Activated CD4-positive, alpha-beta T cell treated with anti-CD3 and anti-CD28 coated beads, Interleukin-2, amount 50 U/mL, for 4 hours (primary cell): ENCODE results near the gene TEX13B.
"Not testable (repeated sequence)": the region's sequence is repeated elsewhere in the genome, so short reads cannot be mapped to it uniquely, and the experiment has no call there.

Source experiments
- DNase-seq, 2 experiments: peaks; one replicate each; pipeline ENCODE4 v3.0.0-alpha.2; 2020

Gene TEX13B

GRCh38 chrX:107982356-107982755, at the start of gene TEX13B:
Gene TEX13B (minus strand): TSS chrX:107982370. CDS start chrX:107982127, 243 bp downstream.
- DNase-seq: no peak

DNA sequence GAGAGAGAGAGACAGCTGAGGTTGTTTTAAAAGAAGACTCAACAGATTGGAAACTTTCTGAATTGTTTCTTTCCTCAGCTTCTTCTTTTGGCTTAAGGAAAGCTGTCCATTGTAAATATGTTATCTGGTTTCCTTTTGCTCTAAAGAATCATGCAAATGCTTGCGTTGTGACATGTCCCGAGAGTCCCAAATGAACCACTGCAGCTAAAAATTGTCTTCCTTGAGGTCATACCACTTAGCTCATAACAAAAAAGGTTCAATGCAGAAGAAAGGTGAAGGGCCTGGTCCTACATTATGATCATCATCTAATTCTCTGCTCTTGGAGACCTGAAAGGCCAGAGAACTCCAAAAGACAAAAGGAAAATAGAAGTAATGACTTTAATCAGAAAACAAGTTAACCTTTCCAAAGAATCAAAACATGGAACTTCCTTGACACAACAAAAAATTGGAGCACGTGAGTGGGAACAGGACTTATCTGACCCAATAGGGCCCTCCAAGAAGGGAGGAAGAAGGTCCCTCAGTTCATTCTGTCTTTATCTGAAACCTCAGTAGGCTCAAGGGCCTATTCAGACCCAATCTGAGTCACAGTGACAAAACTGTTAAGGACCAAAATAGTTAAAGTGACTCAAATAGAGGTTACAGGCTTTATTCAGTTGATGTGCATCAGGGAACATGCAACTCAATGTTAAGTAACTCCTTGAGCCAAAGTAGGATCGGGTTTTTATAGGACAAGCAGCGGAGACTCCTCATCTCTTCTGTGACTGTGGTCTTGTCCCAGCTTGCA, 48.0 kb upstream of the TEX13B start:
- DNase-seq: no peak

GRCh38 chrX:108028854-108029253, 46.7 kb upstream of the TEX13B start:
- no peak for DNase-seq

GRCh38 chrX:108025954-108026600, 43.9 kb upstream of the TEX13B start:
- no peak for DNase-seq

DNA sequence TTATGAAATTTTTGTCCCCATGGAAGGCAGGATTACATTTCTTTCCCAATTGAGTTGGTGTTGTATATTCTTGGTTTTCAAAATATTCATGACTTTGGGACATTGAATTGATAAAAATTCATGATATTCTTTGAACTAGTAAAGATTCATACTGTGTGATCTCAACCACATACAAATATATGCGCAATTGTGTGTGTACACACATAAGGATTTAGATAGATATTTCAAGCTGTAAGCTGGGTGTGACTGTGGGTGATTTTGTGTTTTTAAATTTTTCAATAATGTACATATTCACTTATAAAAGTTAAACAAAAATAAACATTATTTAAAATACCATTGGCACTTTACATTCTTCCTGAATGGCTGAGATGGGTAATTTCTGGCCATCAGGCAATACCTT, 43.2 kb upstream of the TEX13B start:
- no peak for DNase-seq

DNA sequence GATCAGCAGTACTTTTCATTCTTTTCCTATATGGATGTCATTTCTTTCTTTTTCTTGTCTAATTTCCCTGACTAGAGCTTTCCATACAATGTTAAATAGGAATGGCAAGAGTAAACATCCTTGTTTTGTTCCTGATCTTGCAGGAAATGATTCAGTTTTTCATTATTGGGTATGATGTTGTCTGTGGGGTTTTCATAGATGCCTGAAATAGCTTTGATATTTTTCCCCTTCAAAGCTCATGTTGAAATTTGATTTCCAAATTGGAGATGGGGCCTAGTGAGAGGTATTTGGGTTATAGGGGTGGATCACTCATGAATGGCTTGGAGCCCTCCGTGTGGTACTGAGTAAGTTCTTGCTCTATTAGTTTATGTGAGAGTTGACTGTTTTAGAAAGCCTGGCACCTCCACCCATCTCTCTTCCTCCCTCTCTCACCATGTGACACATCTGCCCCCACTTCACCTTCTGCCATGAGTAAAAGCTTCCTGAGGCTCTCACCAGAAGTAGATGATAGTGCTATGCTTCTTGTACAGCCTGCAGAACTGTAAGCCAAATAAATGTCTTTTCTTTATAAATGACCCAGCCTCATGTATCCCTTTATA, 40.4 kb upstream of the TEX13B start:
- DNase-seq: no peak

DNA sequence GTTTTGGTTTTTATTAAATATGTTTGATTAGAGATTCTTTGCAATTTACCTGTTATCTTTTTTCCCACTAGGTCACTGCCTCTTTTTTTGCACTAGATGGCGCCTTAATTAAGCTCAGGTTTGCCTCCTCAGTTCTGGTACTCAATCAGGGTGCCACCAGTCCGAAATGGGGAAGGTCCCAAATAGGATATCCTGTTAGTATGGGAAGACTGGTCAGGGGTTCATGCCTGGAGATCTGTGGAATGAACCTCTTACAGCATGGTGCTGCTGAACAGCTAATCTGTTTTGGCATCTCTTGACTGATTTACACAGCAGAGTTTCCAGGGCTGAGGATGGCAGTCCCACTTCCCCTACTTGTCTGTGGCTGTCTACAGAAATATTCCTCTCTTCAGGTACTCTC, 38.5 kb upstream of the TEX13B start:
- no peak for DNase-seq

DNA sequence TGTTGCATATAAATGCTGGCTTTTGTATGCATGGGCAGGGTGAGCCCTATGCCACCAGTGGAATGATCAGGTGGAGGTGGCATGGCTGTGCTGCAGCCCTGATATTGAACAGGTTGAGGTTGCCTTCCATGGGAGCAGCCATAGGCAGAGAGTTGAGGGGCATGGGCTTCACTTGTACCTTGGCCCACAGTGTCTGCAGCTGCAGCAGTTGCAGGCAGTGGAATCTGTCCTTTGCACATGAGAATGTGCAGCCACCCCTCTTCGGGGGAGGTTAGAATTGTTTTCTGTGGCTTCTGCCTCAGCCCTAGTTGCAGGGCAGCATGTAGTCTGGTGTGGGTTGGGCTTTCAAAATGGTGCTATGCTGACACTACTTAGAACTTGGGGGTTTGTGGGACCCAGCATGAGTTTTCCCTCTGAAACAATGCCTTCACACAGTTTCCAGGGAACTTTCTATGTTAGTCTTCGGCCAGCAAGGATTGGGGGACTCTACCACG, 37.3 kb upstream of the TEX13B start:
- no peak for DNase-seq

DNA sequence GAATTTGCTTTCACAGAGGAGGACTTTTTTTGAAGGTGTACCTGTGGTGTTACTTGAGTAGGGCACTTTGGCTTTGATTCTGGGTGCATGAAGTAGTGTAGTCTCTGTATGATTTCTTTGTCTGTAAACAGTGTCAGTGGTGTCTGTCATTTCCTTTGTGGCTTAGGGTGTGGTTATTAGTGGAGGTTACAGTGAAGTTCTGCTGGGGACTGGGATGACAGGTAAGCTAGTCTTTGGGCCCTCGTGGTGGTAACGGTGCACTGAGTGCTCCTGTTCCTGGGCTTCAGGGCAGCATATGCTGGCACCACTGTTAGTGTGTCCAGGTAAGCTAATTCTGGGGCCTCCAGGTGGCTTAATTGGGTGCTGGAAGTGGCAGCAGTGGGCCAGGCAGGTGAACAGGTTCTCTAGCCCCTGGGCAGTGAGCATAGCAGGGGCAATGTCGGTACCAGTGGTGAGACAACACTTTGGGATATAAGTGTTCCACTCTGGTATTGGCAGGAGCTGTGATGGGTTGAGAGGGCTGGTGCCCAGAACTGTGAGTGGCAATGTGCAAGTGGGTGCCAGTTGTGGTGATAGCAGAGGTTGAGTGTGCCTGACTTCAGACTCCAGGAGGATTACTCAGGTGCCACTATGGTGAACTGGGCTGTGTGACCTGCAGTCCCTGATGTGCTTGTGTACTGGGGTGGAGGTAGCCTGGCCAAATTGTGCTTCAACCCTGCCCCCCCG, 36.6 kb upstream of the TEX13B start:
- no peak for DNase-seq

DNA sequence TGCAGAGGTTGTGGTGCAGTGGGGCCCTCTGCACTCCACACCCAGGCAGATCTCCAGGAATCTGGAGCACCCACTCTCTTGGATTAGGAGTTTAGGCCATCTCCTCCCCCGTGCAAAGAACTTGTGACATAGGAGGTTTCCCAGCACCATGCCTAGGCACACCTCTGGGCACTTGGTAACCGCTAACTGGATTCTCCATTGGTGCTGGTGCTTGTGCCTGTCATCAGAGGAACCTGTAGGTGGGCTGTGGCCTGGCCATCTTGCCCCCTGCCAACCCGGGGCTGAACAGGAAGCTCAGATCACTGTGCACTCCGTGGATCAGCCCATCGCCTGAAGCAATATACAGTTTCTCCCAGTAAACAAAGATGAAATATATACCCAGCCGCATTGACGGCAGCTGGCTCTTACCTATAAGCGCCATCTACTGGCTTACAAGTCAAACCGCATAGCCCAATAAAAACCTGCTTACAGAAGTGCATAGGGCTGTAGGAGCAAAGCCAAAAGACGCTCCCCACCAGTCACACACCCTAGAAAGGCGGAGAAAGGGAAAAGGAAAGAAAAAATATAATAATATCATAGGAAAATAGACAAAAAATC, 19.1 kb upstream of the TEX13B start:
- DNase-seq: no peak

DNA sequence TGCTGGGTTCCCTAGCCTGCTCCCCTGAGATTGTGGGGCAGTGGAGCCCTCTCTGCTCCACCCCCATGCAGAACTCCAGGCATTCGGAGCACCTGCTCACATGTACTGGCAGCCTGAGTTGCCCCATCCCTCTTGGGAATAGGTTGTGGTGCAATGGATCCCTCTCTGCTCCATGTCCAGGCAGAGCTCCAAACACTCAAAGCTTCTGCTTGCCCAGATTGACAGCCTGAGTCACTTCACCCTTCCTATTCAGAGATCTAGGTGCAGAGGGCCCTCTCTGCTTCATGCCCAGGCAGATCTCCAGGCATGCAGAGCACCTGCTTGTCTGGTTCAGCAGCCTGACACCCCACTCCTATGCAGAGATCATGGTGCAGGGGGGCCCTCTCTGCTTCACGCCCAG, 18.6 kb upstream of the TEX13B start:
- no peak for DNase-seq

DNA sequence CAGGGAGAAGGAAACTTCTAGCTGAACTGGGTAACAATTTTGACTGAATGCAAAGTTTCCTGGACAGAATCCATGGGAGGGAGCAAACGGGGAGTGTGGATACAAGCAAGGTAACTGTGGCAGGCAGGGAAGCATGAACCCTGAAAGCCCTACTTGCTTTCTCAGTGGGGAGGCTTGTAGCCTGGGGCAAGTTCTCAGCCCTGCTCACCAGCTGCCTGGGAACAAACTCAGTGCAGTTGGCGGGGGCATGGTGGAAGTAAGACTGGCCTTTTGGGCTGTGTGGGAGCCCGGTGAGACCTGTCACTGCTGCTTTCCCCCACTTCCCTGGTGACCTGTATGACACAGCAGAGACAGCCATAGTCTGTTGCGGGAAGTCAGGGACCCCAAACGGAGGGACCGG, 14.0 kb upstream of the TEX13B start:
- DNase-seq: no peak

GRCh38 chrX:107985033-107985432, 2.9 kb upstream of the TEX13B start:
- DNase-seq: no peak

- no peak for DNase-seq
Observed at GRCh38 chrX:107979534-107979933, 2.6 kb downstream of the TEX13B start.

DNA sequence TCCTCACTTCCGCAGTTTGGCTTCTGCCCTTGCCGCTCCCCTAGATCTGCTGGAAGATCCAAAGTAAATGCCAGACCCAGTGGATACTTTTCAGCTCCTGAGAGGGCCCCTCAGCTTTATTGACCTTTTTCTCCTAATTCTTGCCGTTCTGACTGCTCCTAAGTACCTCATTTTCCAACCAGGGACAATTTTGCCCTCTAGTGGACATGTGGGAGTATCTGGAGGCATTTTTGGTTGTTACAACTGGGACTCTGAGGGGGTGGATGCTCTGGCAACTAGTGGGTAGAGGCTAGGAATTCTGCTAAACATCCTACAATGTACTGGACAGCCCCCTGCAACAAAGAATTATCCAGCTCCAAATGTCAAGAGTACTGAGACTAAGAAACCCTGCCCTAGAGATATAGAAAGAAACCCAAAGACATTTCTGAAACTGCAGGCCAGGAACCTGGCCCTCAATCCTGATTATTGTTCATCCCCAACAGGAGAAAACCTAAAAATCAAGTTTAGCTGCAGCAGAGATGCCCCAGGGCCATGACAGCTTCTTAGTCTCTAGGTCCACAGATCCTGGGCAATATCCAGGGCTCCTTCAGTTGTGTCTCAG, 3.4 kb downstream of the TEX13B start:
- no peak for DNase-seq

DNA sequence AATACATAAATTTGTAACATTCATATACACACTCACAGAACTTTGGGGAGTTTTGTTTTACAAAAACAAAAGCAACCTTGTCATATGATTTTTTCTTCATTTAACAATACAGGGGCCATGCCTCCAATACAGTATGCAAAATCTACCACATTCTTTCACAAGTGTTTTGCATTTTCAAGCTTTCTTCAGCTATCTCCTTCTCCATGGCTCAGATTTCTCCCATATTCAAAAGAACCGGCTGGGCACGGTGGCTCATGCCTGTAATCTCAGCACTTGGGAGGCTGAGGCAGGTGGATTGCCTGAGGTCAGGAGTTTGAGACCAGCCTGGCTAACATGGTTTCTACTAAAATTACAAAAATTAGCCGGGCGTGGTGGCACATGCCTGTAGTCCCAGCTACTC, 4.1 kb downstream of the TEX13B start:
- no peak for DNase-seq

DNA sequence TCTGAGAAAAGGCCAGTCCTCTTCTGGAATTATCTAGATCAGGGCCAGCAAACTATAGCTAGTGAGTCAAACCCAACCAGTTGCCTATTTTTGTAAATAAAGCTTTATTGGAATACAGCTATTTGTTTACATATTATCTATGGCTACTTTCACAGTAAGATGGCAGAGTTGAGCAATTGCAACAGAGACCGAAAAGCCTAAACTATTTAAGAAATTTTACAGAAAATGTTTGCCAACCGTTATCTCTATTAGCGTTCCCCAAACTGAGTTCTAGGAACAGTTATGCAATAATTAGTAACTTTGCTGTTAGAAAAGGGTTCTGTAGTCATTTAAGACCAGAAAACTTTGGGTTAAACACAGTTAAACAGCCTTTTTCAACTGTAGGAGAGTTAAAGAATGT, 10.5 kb downstream of the TEX13B start:
- no peak for DNase-seq

DNA sequence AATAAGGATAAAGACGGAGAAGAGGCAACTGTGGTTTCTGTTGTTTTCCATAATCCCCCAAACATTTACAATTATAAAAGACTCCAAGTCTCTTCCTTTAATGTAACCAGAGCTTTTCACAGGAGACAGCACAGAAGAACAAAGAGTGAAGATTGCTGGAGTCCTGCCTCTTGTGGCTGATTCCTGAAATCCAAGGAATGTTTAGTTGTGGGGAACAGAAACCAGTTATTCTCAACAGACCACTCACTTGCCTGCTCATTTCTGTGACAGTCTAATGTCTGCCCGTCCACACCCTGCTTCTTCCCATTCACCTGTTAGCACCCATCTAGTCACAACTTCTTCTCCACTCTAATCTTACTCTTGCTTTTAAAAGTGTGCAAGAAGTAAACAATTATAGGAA, 12.1 kb downstream of the TEX13B start:
- no peak for DNase-seq

DNA sequence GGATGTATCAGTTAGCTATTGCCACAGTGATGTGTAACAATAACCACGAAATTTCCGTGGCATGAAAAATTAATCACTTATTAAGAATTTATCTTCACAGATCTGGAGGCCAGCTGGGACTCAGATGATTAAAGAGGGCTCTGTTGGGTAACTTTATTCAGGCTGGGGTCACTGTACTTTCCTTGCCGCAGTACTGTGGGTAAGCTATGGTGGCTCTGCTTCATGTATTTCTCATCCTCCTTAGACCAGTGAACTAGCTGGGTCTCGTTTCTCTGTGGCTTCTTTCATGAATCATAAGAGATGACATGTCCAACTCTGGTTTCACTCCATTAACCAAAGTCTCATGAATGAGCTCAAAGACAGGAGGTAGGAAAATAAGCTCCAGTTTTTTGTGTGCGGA, 13.5 kb downstream of the TEX13B start:
- no peak for DNase-seq

DNA sequence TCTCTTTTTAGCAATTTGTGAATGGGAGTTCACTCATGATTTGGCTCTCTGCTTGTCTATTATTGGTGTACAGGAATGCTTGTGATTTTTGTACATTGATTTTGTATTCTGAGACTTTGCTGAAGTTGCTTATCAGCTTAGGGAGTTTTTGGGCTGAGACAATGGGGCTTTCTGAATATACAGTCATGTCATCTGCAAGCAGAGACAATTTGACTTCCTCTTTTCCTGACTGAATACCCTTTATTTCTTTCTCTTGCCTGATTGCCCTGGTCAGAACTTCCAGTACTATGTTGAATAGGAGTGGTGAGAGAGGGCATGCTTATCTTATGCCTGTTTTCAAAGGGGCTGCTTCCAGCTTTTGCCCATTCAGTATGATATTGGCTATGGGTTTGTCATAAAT, 26.8 kb downstream of the TEX13B start:
- not testable (repeated sequence) for DNase-seq

GRCh38 chrX:107940095-107940494, 42.1 kb downstream of the TEX13B start:
- DNase-seq: no peak

GRCh38 chrX:107936434-107936730, 45.8 kb downstream of the TEX13B start:
- DNase-seq: no peak
